IMR-90 (cell line): Measurements from ENCODE around the gene STAT4. TPM values are rescaled to one million over a fixed set of nuclear protein-coding genes. Genes with fewer than 3 reads are reported as not detected.

Experiments used
- BHLHE40 ChIP-seq: fragments of 150-350 bp; IDR thresholded peaks from 2 replicates; pipeline ENCODE4 v1.6.1; 2016; ENCODE audit warnings: mild to moderate bottlenecking, low read depth, low read length
- MXI1 ChIP-seq: IDR thresholded peaks from 2 replicates; pipeline ENCODE4 v1.6.1; 2012; ENCODE audit warnings: low read depth, mild to moderate bottlenecking, low read length, moderate library complexity, borderline replicate concordance
- POLR2A ChIP-seq: IDR thresholded peaks from 2 replicates; pipeline ENCODE4 v1.6.1; 2012; ENCODE audit warnings: mild to moderate bottlenecking, low read depth, low read length
- RFX5 ChIP-seq: IDR thresholded peaks from 2 replicates; pipeline ENCODE4 v1.8.0; 2012; ENCODE audit warnings: low read depth, mild to moderate bottlenecking, low read length, moderate library complexity
- USF2 ChIP-seq: fragments of 150-350 bp; IDR thresholded peaks from 2 replicates; pipeline ENCODE4 v1.6.1; 2017; ENCODE audit warnings: mild to moderate bottlenecking, antibody characterized with exemption, low read length, low read depth
- polyA plus RNA-seq, 3 experiments: library from polyadenylated mRNA; depleted of rRNA; stranded (reverse); fragments of >200 nt; gene quantifications; 2 replicates each; pipeline ENCODE4 v1.2.3, GENCODE V29; 2012; ENCODE audit warnings: low replicate concordance in 1 of 3
- total RNA-seq: library from RNA; depleted of rRNA; stranded (reverse); fragments of >200 nt; gene quantifications from 2 replicates; pipeline ENCODE4 v1.2.3, GENCODE V29; 2012

STAT4 gene
- total and polyA plus RNA-seq, 2 of the 4 experiments (the other 2 are of a cell fraction) = 0.36 to 0.48 TPM

DNA sequence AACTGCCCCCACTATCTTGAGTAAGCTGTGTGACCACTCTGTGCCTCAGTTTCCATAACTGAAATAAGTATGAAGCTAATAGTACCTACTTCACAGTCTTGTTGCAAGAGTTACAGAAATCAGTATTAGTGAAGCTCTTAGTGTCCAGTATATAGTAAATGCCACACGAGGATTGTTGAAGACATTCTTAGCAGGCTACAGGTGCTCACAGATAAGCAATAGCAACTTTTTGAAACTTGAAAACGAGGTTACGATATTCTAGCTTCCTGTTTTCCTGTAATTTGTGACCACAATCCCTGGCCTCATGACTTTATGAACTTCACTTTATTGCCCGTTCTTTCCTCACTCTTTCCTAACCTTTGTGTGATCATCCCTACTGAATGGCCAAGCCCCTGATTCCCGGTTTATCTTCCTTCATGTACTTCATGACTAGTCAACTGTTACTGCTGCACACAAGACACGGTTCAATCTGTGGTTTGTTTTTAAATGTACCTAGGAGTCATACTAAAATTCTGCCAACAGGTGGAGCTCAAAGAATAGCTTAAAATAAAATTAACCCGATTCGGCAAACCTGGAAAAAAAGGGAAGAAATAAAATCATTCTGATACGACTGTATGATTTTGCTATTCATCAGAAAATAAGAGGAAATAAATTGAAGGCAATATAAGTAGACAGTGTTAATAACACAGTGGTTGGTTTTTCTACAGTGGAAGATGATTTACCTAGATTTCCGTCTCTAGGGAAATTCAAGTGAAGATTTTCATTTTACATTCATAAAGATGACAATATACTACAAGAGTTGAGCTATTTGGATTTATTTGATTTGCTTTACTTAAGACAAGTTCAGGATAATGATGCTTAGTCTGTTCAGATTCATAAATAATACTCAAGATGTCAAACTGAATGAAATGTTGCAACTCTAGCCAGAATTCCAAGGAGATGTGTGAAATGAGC is 98.7 kb downstream of the STAT4 start (continued):
- TF ChIP-seq USF2 (no peak), RFX5 (no peak), BHLHE40 (no peak), POLR2A (no peak), MXI1 (no peak)
